ENCODE measurements around the gene SUSD1.

Gene SUSD1

GRCh38 chr9:112041536-112042243 is 133.4 kb downstream of the SUSD1 start:
- peak; percentile 95 for DNase-seq (ENCODE audit: low spot score)

GRCh38 chr9:112041199-112041535 is 133.9 kb downstream of the SUSD1 start:
- DNase-seq (ENCODE audit: low spot score) = no peak

- peak; percentile 13 for DNase-seq (ENCODE audit: low spot score)
Measured at GRCh38 chr9:112038017-112038408, 137.1 kb downstream of the SUSD1 start.

- peak; percentile 81 for DNase-seq (ENCODE audit: low spot score)
Measured at GRCh38 chr9:112037281-112038016, 137.6 kb downstream of the SUSD1 start.

GRCh38 chr9:112035166-112035826 is 139.8 kb downstream of the SUSD1 start:
- no peak for DNase-seq (ENCODE audit: low spot score)

- no peak for DNase-seq (ENCODE audit: low spot score)
Measured at GRCh38 chr9:112034216-112034611, 140.9 kb downstream of the SUSD1 start.

GRCh38 chr9:112033237-112034215 is 141.6 kb downstream of the SUSD1 start:
- no peak for DNase-seq (ENCODE audit: low spot score)

- DNase-seq (ENCODE audit: low spot score) = no peak
Measured at GRCh38 chr9:112032743-112033142, 142.4 kb downstream of the SUSD1 start.

GRCh38 chr9:112032009-112032408 is 143.1 kb downstream of the SUSD1 start:
- no peak for DNase-seq (ENCODE audit: low spot score)

- DNase-seq (ENCODE audit: low spot score) = no peak
Measured at GRCh38 chr9:112031400-112031799, 143.7 kb downstream of the SUSD1 start.

GRCh38 chr9:112029921-112030444 is 145.1 kb downstream of the SUSD1 start:
- peak; percentile 93 for DNase-seq (ENCODE audit: low spot score)

GRCh38 chr9:112028242-112029221 is 146.6 kb downstream of the SUSD1 start:
- DNase-seq (ENCODE audit: low spot score) = peak; percentile 94

- DNase-seq (ENCODE audit: low spot score) = no peak
Measured at GRCh38 chr9:112025850-112026249, 149.2 kb downstream of the SUSD1 start.

- no peak for DNase-seq (ENCODE audit: low spot score)
Measured at GRCh38 chr9:112021742-112022141, 153.4 kb downstream of the SUSD1 start.

- peak; percentile 37 for DNase-seq (ENCODE audit: low spot score)
Measured at GRCh38 chr9:112020680-112021596, 154.2 kb downstream of the SUSD1 start.

GRCh38 chr9:112017878-112018277 is 157.2 kb downstream of the SUSD1 start:
- no peak for DNase-seq (ENCODE audit: low spot score)

GRCh38 chr9:112015736-112016135 is 159.4 kb downstream of the SUSD1 start:
- no peak for DNase-seq (ENCODE audit: low spot score)

GRCh38 chr9:112015149-112015548 is 159.9 kb downstream of the SUSD1 start:
- DNase-seq (ENCODE audit: low spot score) = no peak

- no peak for DNase-seq (ENCODE audit: low spot score)
Measured at GRCh38 chr9:112013266-112013665, 161.8 kb downstream of the SUSD1 start.

Data from SW480 (cell line).